DMS153 treated with DMSO at 0.1 percent for 48 hours (cell line): Measurements from ENCODE around the gene EPHA3.

Experiments
- DNase-seq: peaks from one replicate; lab custom pipeline; 2025; ENCODE audit not compliant: unreplicated experiment; lab: John Stamatoyannopoulos, UW

The EPHA3 gene

DNA sequence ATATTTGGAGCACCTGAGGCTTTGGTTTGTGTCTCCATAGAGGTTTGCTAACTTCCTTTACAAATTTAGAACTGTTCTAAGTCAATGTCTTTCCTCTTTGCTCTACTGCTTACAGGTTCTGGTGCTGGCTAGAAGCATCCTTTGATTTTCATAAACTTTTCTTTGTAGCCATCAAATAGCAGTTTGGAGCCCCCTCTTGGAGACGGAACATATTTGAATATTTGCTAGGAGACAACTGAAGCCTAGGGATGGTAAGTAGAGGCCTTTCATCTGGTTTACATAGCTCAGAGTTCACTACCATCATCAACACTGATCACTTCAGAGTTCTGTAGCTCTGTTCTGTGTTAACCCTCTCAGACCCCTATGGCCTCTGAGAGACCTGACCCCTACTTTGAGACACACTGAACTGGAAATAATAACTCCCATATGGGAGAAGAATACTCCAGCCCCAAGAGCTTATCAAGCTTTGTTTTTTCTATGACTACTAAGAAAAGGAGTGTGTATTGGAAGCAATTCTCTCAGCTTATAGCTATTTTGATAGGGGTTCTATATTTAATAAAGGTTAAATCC, 420.4 kb downstream of the EPHA3 start:
- DNase-seq: no peak
